H9 (cell line): ENCODE measurements around the gene LEPROT. TPM values are rescaled to one million over a fixed set of nuclear protein-coding genes. Genes with fewer than 3 reads are reported as not detected.

Experiments used
- DNase-seq: peaks from one replicate; pipeline ENCODE4 v3.0.0-alpha.2; 2017
- H2AFZ ChIP-seq: one replicate; pipeline ENCODE4 v1.6.1; 2013; ENCODE audit warnings: mild to moderate bottlenecking, low read length, control low read depth, moderate library complexity
- H2AK5ac ChIP-seq: 2 replicates; pipeline ENCODE4 v1.6.1; 2013; ENCODE audit warnings: low read length, control low read depth, mixed read lengths; ENCODE audit not compliant: insufficient read length
- H2BK120ac ChIP-seq: one replicate; pipeline ENCODE4 v1.6.1; 2013; ENCODE audit warnings: low read depth, mild to moderate bottlenecking, low read length, control low read depth, inconsistent platforms; ENCODE audit not compliant: poor library complexity, severe bottlenecking
- H2BK12ac ChIP-seq: 2 replicates; pipeline ENCODE4 v1.6.1; 2013; ENCODE audit warnings: low read length, control low read depth, mixed read lengths, low read depth; ENCODE audit not compliant: insufficient read length
- H2BK15ac ChIP-seq: 2 replicates; pipeline ENCODE4 v1.6.1; 2013; ENCODE audit warnings: low read depth, low read length, control low read depth
- H2BK20ac ChIP-seq: one replicate; pipeline ENCODE4 v1.6.1; 2013; ENCODE audit warnings: low read depth, mild to moderate bottlenecking, low read length, control low read depth, inconsistent platforms; ENCODE audit not compliant: poor library complexity, severe bottlenecking
- H2BK5ac ChIP-seq: 2 replicates; pipeline ENCODE4 v1.6.1; 2013; ENCODE audit warnings: low read length, control low read depth, mixed read lengths; ENCODE audit not compliant: insufficient read length
- H3K14ac ChIP-seq: 2 replicates; pipeline ENCODE4 v1.6.1; 2013; ENCODE audit warnings: low read length, control low read depth; ENCODE audit not compliant: insufficient read depth
- H3K18ac ChIP-seq: 2 replicates; pipeline ENCODE4 v1.6.1; 2013; ENCODE audit warnings: low read depth, mild to moderate bottlenecking, mixed read lengths, low read length, control low read depth; ENCODE audit not compliant: insufficient read length
- H3K23ac ChIP-seq: 2 replicates; pipeline ENCODE4 v1.6.1; 2013; ENCODE audit warnings: low read length, control low read depth, mixed read lengths, low read depth; ENCODE audit not compliant: insufficient read length
- H3K23me2 ChIP-seq: 2 replicates; pipeline ENCODE4 v1.6.1; 2013; ENCODE audit warnings: low read depth, mild to moderate bottlenecking, mixed read lengths, low read length, control low read depth; ENCODE audit not compliant: insufficient read length, poor library complexity, severe bottlenecking
- H3K27ac ChIP-seq: 2 replicates; pipeline ENCODE4 v1.5.1; 2013; ENCODE audit warnings: low read length, control low read depth, mixed read lengths, low read depth; ENCODE audit not compliant: insufficient read length
- H3K27me3 ChIP-seq: 2 replicates; pipeline ENCODE4 v1.6.1; 2013; ENCODE audit warnings: low read length, control low read depth, inconsistent platforms; ENCODE audit not compliant: insufficient read depth
- H3K4ac ChIP-seq: 2 replicates; pipeline ENCODE4 v1.6.1; 2013; ENCODE audit warnings: low read depth, mild to moderate bottlenecking, control low read depth, inconsistent platforms, low read length, moderate library complexity
- H3K4me1 ChIP-seq: 2 replicates; pipeline ENCODE4 v1.6.1; 2013; ENCODE audit warnings: low read length, control low read depth, inconsistent platforms; ENCODE audit not compliant: insufficient read depth
- H3K4me2 ChIP-seq: 2 replicates; pipeline ENCODE4 v1.6.1; 2013; ENCODE audit warnings: low read length, control low read depth, mixed read lengths; ENCODE audit not compliant: insufficient read length, insufficient read depth
- H3K56ac ChIP-seq: 2 replicates; pipeline ENCODE4 v1.6.1; 2013; ENCODE audit warnings: low read depth, mild to moderate bottlenecking, mixed read lengths, low read length, control low read depth; ENCODE audit not compliant: insufficient read length
- H3K79me1 ChIP-seq: 2 replicates; pipeline ENCODE4 v1.6.1; 2013; ENCODE audit warnings: low read depth, mild to moderate bottlenecking, moderate library complexity, low read length, control low read depth, inconsistent platforms; ENCODE audit not compliant: insufficient read depth, poor library complexity, severe bottlenecking
- H3K79me2 ChIP-seq: 2 replicates; pipeline ENCODE4 v1.6.1; 2013; ENCODE audit warnings: low read length, control low read depth, inconsistent platforms; ENCODE audit not compliant: insufficient read depth
- H3K9ac ChIP-seq: 2 replicates; pipeline ENCODE4 v1.6.1; 2013; ENCODE audit warnings: low read length, control low read depth, mixed read lengths; ENCODE audit not compliant: insufficient read length; ENCODE audit errors: extremely low read depth
- H3K9me3 ChIP-seq: one replicate; pipeline ENCODE4 v1.6.1; 2013; ENCODE audit warnings: low read depth, low read length, inconsistent platforms; ENCODE audit not compliant: control insufficient read depth
- H3T11ph ChIP-seq: one replicate; pipeline ENCODE4 v1.6.1; 2013; ENCODE audit warnings: mild to moderate bottlenecking, low read length, control low read depth, inconsistent platforms
- H4K20me1 ChIP-seq: one replicate; pipeline ENCODE4 v1.6.1; 2013; ENCODE audit not compliant: control insufficient read depth, insufficient read length, insufficient read depth
- H4K5ac ChIP-seq: 2 replicates; pipeline ENCODE4 v1.6.1; 2013; ENCODE audit warnings: low read depth, mild to moderate bottlenecking, mixed read lengths, low read length, control low read depth; ENCODE audit not compliant: insufficient read length
- H4K8ac ChIP-seq: replicated peaks from 2 replicates; pipeline ENCODE4 v1.6.1; 2013; ENCODE audit warnings: low read length, control low read depth, mixed read lengths, low read depth; ENCODE audit not compliant: insufficient read length
- H4K91ac ChIP-seq: 2 replicates; pipeline ENCODE4 v1.6.1; 2013; ENCODE audit warnings: low read depth, mild to moderate bottlenecking, moderate library complexity, mixed read lengths, low read length, control low read depth; ENCODE audit not compliant: insufficient read length
- H3K27ac Mint-ChIP-seq, 3 experiments: 2 replicates in 2 of 3; 3 replicates in 1 of 3; pipeline ENCODE4 v1.8.0; 2020 to 2021; ENCODE audit warnings: mixed read lengths in 3 of 3, mild to moderate bottlenecking in 1 of 3, moderate library complexity in 1 of 3
- H3K27me3 Mint-ChIP-seq: 2 replicates; pipeline ENCODE4 v1.8.0; 2021; ENCODE audit warnings: low read depth, mild to moderate bottlenecking, moderate library complexity, mixed read lengths
- H3K36me3 Mint-ChIP-seq, 3 experiments: 2 replicates in 2 of 3; 3 replicates in 1 of 3; pipeline ENCODE4 v1.8.0; 2020 to 2021; ENCODE audit warnings: low read depth in 3 of 3, mixed read lengths in 3 of 3; ENCODE audit not compliant: insufficient read depth in 1 of 3
- H3K4me1 Mint-ChIP-seq, 2 experiments: 2 replicates each; pipeline ENCODE4 v1.8.0; 2020; ENCODE audit warnings: mixed read lengths in 2 of 2
- H3K4me3 Mint-ChIP-seq, 2 experiments: 2 replicates in 1 of 2; 3 replicates in 1 of 2; pipeline ENCODE4 v1.8.0; 2020 to 2021; ENCODE audit warnings: mild to moderate bottlenecking in 2 of 2, mixed read lengths in 2 of 2, moderate library complexity in 1 of 2
- H3K9me3 Mint-ChIP-seq, 2 experiments: 2 replicates in 1 of 2; 3 replicates in 1 of 2; pipeline ENCODE4 v1.8.0; 2020; ENCODE audit warnings: mild to moderate bottlenecking in 2 of 2, mixed read lengths in 2 of 2, moderate library complexity in 1 of 2
- WGBS: extraction: QIAGEN DNeasy Blood & Tissue Kit; methylation state at CpG from one replicate; pipeline ENCODE4 v1.1.7; 2013; ENCODE audit warnings: missing lambda C conversion rate, low lambda C conversion rate, mixed read lengths; ENCODE audit not compliant: insufficient read length; ENCODE audit errors: extremely low coverage; 5-methylcytosine and 5-hydroxymethylcytosine counted together
- total RNA-seq: library from RNA; stranded (reverse); gene quantifications from 2 replicates; pipeline ENCODE4 v1.2.1, GENCODE V29; 2021
- TF ChIP-seq, protein P1 (sequence below): fragments of 200-600 bp; sonication (generic); conservative IDR thresholded peaks from 3 replicates; pipeline ENCODE4 v1.8.0; 2021; ENCODE audit warnings: antibody characterized with exemption, mild to moderate bottlenecking

LEPROT gene
- total RNA-seq, 1 experiment from 2014 or later = 32.6 TPM

GRCh38 chr1:65419681-65420589 is 533 bp upstream of the LEPROT start:
- Histone ChIP-seq H4K8ac (no peak overlapping the region), H3T11ph (no peak overlapping the region), H3K14ac (no peak overlapping the region), H2BK12ac (no peak overlapping the region), H3K4me2 (peak overlapping the region; percentile 80), H2BK5ac (no peak overlapping the region), H3K27me3 (no peaks in the 10 kb centered on the region), H2BK15ac (no peak overlapping the region), H2AFZ (no peak overlapping the region), H4K5ac (no peak overlapping the region), H4K20me1 (no peaks in the 10 kb centered on the region), H2AK5ac (no peak overlapping the region), H3K79me2 (peaks cover 10% of the 10 kb centered on the region; the same call in 1 of the 2 replicates), H3K4ac (no peak overlapping the region), H3K18ac (no peak overlapping the region), H2BK20ac (no peak overlapping the region), H3K23ac (no peak overlapping the region), H3K9me3 (no peaks in the 10 kb centered on the region), H3K9ac (peak overlapping the region; percentile 10), H4K91ac (no peak overlapping the region), H3K23me2 (peaks cover 9% of the 10 kb centered on the region), H3K79me1 (peaks cover 4% of the 10 kb centered on the region), H3K4me1 (no peaks in the 10 kb centered on the region; the same call in 1 of the 2 replicates), H2BK120ac (no peak overlapping the region), H3K56ac (no peak overlapping the region), H3K27ac (peak overlapping the region; percentile 43)
- Mint-ChIP-seq H3K27me3 (no peaks in the 10 kb centered on the region), H3K36me3 (peaks cover 0 to 13% (median 0%) of the 10 kb centered on the region in 3 experiments; a peak in 2 of 7 replicates), H3K4me1 (peaks cover 19 to 34% of the 10 kb centered on the region in 2 experiments), H3K9me3 (no peaks in the 10 kb centered on the region; a peak in 1 of 5 replicates), H3K27ac (peak overlapping the region; percentile 93 to 99 (median 99)), H3K4me3 (peak overlapping the region in 1 of 2 experiments; percentile 90; a peak in 3 of 5 replicates)
- no CpG with 5 or more reads among the region's 52 CpGs for WGBS
- DNase-seq = peak; percentile 99
- TF ChIP-seq, protein P1, sequence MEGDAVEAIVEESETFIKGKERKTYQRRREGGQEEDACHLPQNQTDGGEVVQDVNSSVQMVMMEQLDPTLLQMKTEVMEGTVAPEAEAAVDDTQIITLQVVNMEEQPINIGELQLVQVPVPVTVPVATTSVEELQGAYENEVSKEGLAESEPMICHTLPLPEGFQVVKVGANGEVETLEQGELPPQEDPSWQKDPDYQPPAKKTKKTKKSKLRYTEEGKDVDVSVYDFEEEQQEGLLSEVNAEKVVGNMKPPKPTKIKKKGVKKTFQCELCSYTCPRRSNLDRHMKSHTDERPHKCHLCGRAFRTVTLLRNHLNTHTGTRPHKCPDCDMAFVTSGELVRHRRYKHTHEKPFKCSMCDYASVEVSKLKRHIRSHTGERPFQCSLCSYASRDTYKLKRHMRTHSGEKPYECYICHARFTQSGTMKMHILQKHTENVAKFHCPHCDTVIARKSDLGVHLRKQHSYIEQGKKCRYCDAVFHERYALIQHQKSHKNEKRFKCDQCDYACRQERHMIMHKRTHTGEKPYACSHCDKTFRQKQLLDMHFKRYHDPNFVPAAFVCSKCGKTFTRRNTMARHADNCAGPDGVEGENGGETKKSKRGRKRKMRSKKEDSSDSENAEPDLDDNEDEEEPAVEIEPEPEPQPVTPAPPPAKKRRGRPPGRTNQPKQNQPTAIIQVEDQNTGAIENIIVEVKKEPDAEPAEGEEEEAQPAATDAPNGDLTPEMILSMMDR = no peak
